IMR-90 (cell line): ENCODE data around the gene PARP11. TPM values are rescaled to one million over a fixed set of nuclear protein-coding genes. Genes with fewer than 3 reads are reported as not detected.

Experiments used
- ATAC-seq: fragments of 200-7000 bp; cut with Tn5 transposase; 2 replicates; pipeline ENCODE4 v1.9.1; 2020; ENCODE audit warnings: low read depth, mild to moderate bottlenecking, moderate library complexity
- BruUV-seq: library from RNA; stranded (reverse); fragments of 400-500 nt; replicated peaks from 2 replicates; lab custom pipeline; 2021; lab: Mats Ljungman, UMichigan
- CTCF ChIA-PET: fragments of 300-600 bp; formaldehyde crosslinking; extraction: SDS; loops from one replicate; lab custom pipeline; 2021; ENCODE audit warnings: antibody characterized with exemption; lab: Yijun Ruan, JAX
- POLR2A ChIA-PET: fragments of 300-600 bp; sonication (Branson Sonifier 250); formaldehyde crosslinking; loops from one replicate; lab custom pipeline; 2022; ENCODE audit warnings: antibody characterized with exemption; ENCODE audit not compliant: unreplicated experiment; lab: Charles Lee
- DNase-seq: peaks from one replicate; pipeline ENCODE4 v3.0.0; 2013
- H2AFZ ChIP-seq: replicated peaks from 2 replicates; pipeline ENCODE3; 2013; ENCODE audit warnings: low read length, mild to moderate bottlenecking; ENCODE audit not compliant: poor library complexity
- H2AK5ac ChIP-seq: 2 replicates; pipeline ENCODE4 v1.6.1; 2013; ENCODE audit warnings: low read depth, low read length, inconsistent platforms
- H2AK9ac ChIP-seq: replicated peaks from 2 replicates; pipeline ENCODE3; 2013; ENCODE audit warnings: mild to moderate bottlenecking, low read depth, low read length, moderate library complexity; ENCODE audit not compliant: poor library complexity
- H2BK120ac ChIP-seq: 2 replicates; pipeline ENCODE4 v1.6.1; 2013; ENCODE audit warnings: low read depth, low read length, inconsistent platforms
- H2BK15ac ChIP-seq: 3 replicates; pipeline ENCODE4 v1.6.1; 2013; ENCODE audit warnings: low read depth, low read length, inconsistent platforms
- H2BK20ac ChIP-seq: 2 replicates; pipeline ENCODE4 v1.6.1; 2013; ENCODE audit warnings: low read depth, mild to moderate bottlenecking, inconsistent platforms, low read length, moderate library complexity
- H2BK5ac ChIP-seq: 2 replicates; pipeline ENCODE4 v1.6.1; 2013; ENCODE audit warnings: mild to moderate bottlenecking, low read depth, low read length, inconsistent platforms; ENCODE audit not compliant: poor library complexity, severe bottlenecking
- H3K14ac ChIP-seq: replicated peaks from 2 replicates; pipeline ENCODE4 v1.6.1; 2013; ENCODE audit warnings: low read depth, low read length, inconsistent platforms
- H3K18ac ChIP-seq: 2 replicates; pipeline ENCODE4 v1.6.1; 2013; ENCODE audit warnings: low read depth, low read length, control low read depth
- H3K23ac ChIP-seq: 2 replicates; pipeline ENCODE4 v1.6.1; 2013; ENCODE audit warnings: low read depth, low read length, inconsistent platforms
- H3K27ac ChIP-seq: 2 replicates; pipeline ENCODE4 v1.5.1; 2013; ENCODE audit warnings: mild to moderate bottlenecking, control low read depth, low read length; ENCODE audit not compliant: insufficient read depth
- H3K27me3 ChIP-seq: 2 replicates; pipeline ENCODE4 v1.6.1; 2013; ENCODE audit warnings: low read length; ENCODE audit not compliant: control insufficient read depth, insufficient read depth
- H3K36me3 ChIP-seq: 2 replicates; pipeline ENCODE4 v1.6.1; 2013; ENCODE audit warnings: low read length, mixed read lengths; ENCODE audit not compliant: control insufficient read depth, insufficient read depth
- H3K4ac ChIP-seq: 2 replicates; pipeline ENCODE4 v1.6.1; 2013; ENCODE audit warnings: low read depth, low read length, inconsistent platforms
- H3K4me1 ChIP-seq: 2 replicates; pipeline ENCODE4 v1.6.1; 2013; ENCODE audit warnings: low read length, mixed read lengths; ENCODE audit not compliant: control insufficient read depth, insufficient read depth
- H3K4me2 ChIP-seq: 2 replicates; pipeline ENCODE4 v1.6.1; 2013; ENCODE audit warnings: low read depth, mild to moderate bottlenecking, control low read depth, low read length, moderate library complexity
- H3K4me3 ChIP-seq: 2 replicates; pipeline ENCODE4 v1.5.1; 2013; ENCODE audit warnings: low read depth, mild to moderate bottlenecking, control low read depth, low read length, moderate library complexity; ENCODE audit not compliant: insufficient read depth
- H3K56ac ChIP-seq: 2 replicates; pipeline ENCODE4 v1.6.1; 2013; ENCODE audit warnings: low read length, inconsistent platforms; ENCODE audit not compliant: insufficient read depth; ENCODE audit errors: extremely low read depth
- H3K79me1 ChIP-seq, 2 experiments: 2 replicates each; pipeline ENCODE4 v1.6.1; 2013; ENCODE audit warnings: low read length in 2 of 2, inconsistent platforms in 1 of 2, low read depth in 1 of 2
- H3K9ac ChIP-seq: 2 replicates; pipeline ENCODE4 v1.6.1; 2013; ENCODE audit warnings: low read depth, low read length, control low read depth
- H3K9me1 ChIP-seq: 2 replicates; pipeline ENCODE4 v1.6.1; 2013; ENCODE audit warnings: low read length, inconsistent platforms; ENCODE audit not compliant: insufficient read depth
- H3K9me3 ChIP-seq: 2 replicates; pipeline ENCODE4 v1.6.1; 2013; ENCODE audit warnings: low read length; ENCODE audit not compliant: control insufficient read depth, insufficient read depth
- H4K20me1 ChIP-seq: 2 replicates; pipeline ENCODE4 v1.6.1; 2013; ENCODE audit warnings: low read length, inconsistent platforms; ENCODE audit not compliant: insufficient read depth
- H4K5ac ChIP-seq: 2 replicates; pipeline ENCODE4 v1.6.1; 2013; ENCODE audit warnings: mild to moderate bottlenecking, low read depth, low read length, control low read depth
- H4K8ac ChIP-seq, 2 experiments: 2 replicates each; pipeline ENCODE4 v1.6.1; 2013; ENCODE audit warnings: low read depth in 2 of 2, low read length in 2 of 2, control low read depth in 1 of 2, inconsistent platforms in 1 of 2
- H4K91ac ChIP-seq: 2 replicates; pipeline ENCODE4 v1.6.1; 2013; ENCODE audit warnings: low read depth, low read length, inconsistent platforms; ENCODE audit not compliant: insufficient read depth
- RCOR1 ChIP-seq: IDR thresholded peaks from 2 replicates; pipeline ENCODE4 v1.6.1; 2012; ENCODE audit warnings: mild to moderate bottlenecking, low read length, improper control_type of control experiment; ENCODE audit not compliant: insufficient replicate concordance
- RFX5 ChIP-seq: IDR thresholded peaks from 2 replicates; pipeline ENCODE4 v1.8.0; 2012; ENCODE audit warnings: low read depth, mild to moderate bottlenecking, low read length, moderate library complexity
- WGBS, 2 experiments: methylation state at CpG; one replicate each; pipeline versions ENCODE4 v1.1.5 to v1.1.7; 2013; ENCODE audit warnings: missing lambda C conversion rate in 2 of 2; ENCODE audit not compliant: insufficient read length in 1 of 2; ENCODE audit errors: extremely low coverage in 2 of 2; 5-methylcytosine and 5-hydroxymethylcytosine counted together
- dilution Hi-C: fragments of 300-500 bp; cut with HindIII; formaldehyde crosslinking; loops from one replicate; pipeline ENCODE4 v1.14.3; 2018; ENCODE audit warnings: low sequenced_read_pairs; ENCODE audit not compliant: unreplicated experiment
- in situ Hi-C: fragments of 300-500 bp; cut with MboI; formaldehyde crosslinking; loops from 3 replicates; pipeline ENCODE4 v1.14.3; 2019; ENCODE audit warnings: low sequenced_read_pairs, inconsistent platforms, mixed read lengths
- intact Hi-C: fragments of 100-400 bp; cut with micrococcal nuclease; formaldehyde crosslinking; loops from 2 replicates; pipeline ENCODE4 v1.10.0; 2022
- polyA plus RNA-seq, 3 experiments: library from polyadenylated mRNA; depleted of rRNA; stranded (reverse); fragments of >200 nt; gene quantifications; 2 replicates each; pipeline ENCODE4 v1.2.3, GENCODE V29; 2012; ENCODE audit warnings: low replicate concordance in 1 of 3
- total RNA-seq: library from RNA; depleted of rRNA; stranded (reverse); fragments of >200 nt; gene quantifications from 2 replicates; pipeline ENCODE4 v1.2.3, GENCODE V29; 2012

PARP11 gene
- total and polyA plus RNA-seq, 2 of the 4 experiments (the other 2 are of a cell fraction) = 1.8 to 3.0 TPM

DNA sequence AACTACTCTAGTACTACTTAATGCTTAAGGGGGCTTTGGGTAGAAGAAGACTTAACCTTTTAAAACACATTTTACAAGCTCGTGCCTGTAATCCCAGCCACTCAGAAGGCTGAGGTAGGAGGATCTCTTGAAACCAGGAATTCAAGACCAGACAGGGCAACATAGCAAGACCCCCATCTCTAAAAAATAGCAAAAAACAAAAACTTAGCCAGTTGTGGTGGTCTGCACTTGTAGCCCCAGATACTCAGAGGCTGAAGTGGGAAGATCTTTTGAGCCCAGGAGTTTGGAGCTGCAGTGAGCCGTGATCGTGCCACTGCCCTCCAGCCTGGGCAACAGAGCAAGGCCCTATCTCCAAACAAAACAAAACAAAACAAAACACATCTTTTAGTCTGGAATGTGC, 39.7 kb upstream of the PARP11 start:
- CTCF ChIA-PET = no interaction called here
- no peaks in the 10 kb centered on the region for H3K4me1 ChIP-seq
- no peak overlapping the region for H4K91ac ChIP-seq
- no peak overlapping the region for H2BK5ac ChIP-seq
- no peak overlapping the region for H2BK120ac ChIP-seq
- H3K23ac ChIP-seq = no peak overlapping the region
- dilution Hi-C loops = no loop called here
- no peaks in the 10 kb centered on the region for H3K36me3 ChIP-seq
- in situ Hi-C loops = loop anchor here (10.0 kb wide), 1 partner anchor 58 kb away; no protein-coding TSS in a partner anchor
- DNase-seq = no peak
- intact Hi-C loops = no loop called here
- BruUV-seq = no TSS peak
- no peak for ATAC-seq
- no peak overlapping the region for H3K4ac ChIP-seq
- no peaks in the 10 kb centered on the region for H3K79me1 ChIP-seq
- H3K9me1 ChIP-seq = no peaks in the 10 kb centered on the region
- no peaks in the 10 kb centered on the region for H3K9me3 ChIP-seq
- H3K14ac ChIP-seq = no peak overlapping the region
- H2AK5ac ChIP-seq = no peak overlapping the region
- H3K18ac ChIP-seq = no peak overlapping the region
- H2BK20ac ChIP-seq = no peak overlapping the region
- H2BK15ac ChIP-seq = no peak overlapping the region
- H3K4me3 ChIP-seq = no peak overlapping the region
- POLR2A ChIA-PET = no interaction called here
- H3K27ac ChIP-seq = no peak overlapping the region
- no peak overlapping the region for H3K4me2 ChIP-seq
- H3K9ac ChIP-seq = no peak overlapping the region
- WGBS, 2 experiments = 80% methylated on average over 1 of the region's 3 CpGs; no CpG with 5 or more reads in 1 of the 2 experiments
- no peak overlapping the region for H2AK9ac ChIP-seq
- H3K27me3 ChIP-seq = no peaks in the 10 kb centered on the region
- H4K20me1 ChIP-seq = no peaks in the 10 kb centered on the region
- H2AFZ ChIP-seq = no peak overlapping the region
- no peak overlapping the region for H4K8ac ChIP-seq
- TF ChIP-seq RFX5 (no peak), RCOR1 (no peak)
- no peak overlapping the region for H3K56ac ChIP-seq
- H4K5ac ChIP-seq = no peak overlapping the region
